K562 (cell line): Measurements from ENCODE around the gene MSH4. TPM values are rescaled to one million over a fixed set of nuclear protein-coding genes. Genes with fewer than 3 reads are reported as not detected.
A peak's percentile ranks its signal among the peaks of the same experiment; 100 is the strongest.

Source experiments
- ESRRB ChIP-seq: fragments of 250-450 bp; sonication (Bioruptor Pico); IDR thresholded peaks from 2 replicates; pipeline ENCODE4 v1.5.0; 2020; ENCODE audit warnings: mild to moderate bottlenecking, moderate library complexity, borderline replicate concordance
- ETV1 ChIP-seq: fragments of 450-650 bp; conservative IDR thresholded peaks from 2 replicates; pipeline ENCODE4 v1.6.1; 2016; ENCODE audit warnings: missing genetic modification characterization, control low read depth, low read depth, missing compliant biosample characterization
- KDM1A ChIP-seq, 2 experiments: fragments of 450-650 bp; IDR thresholded peaks; 2 replicates each; pipeline ENCODE4 v1.6.1; 2016; ENCODE audit warnings: mild to moderate bottlenecking in 2 of 2
- MED1 ChIP-seq: sonication (generic); formaldehyde crosslinking; IDR thresholded peaks from 2 replicates; pipeline ENCODE4 v1.8.1; 2023; ENCODE audit warnings: missing genetic modification reagents, borderline replicate concordance
- MEIS2 ChIP-seq: fragments of 450-650 bp; IDR thresholded peaks from 2 replicates; pipeline ENCODE4 v1.6.1; 2014; ENCODE audit warnings: mild to moderate bottlenecking; ENCODE audit not compliant: partially characterized antibody
- PHB ChIP-seq: fragments of 250-450 bp; sonication (Bioruptor Pico); IDR thresholded peaks from 2 replicates; pipeline ENCODE4 v1.5.0; 2021
- RREB1 ChIP-seq: fragments of 250-450 bp; sonication (Bioruptor Pico); IDR thresholded peaks from 2 replicates; pipeline ENCODE4 v1.4.0; 2020
- SLC30A9 ChIP-seq: fragments of 250-450 bp; sonication (Bioruptor Pico); IDR thresholded peaks from 2 replicates; pipeline ENCODE4 v1.8.0; 2022; ENCODE audit warnings: mild to moderate bottlenecking, moderate library complexity
- SRSF3 ChIP-seq: fragments of 200-400 bp; formaldehyde crosslinking; IDR thresholded peaks from 2 replicates; pipeline ENCODE4 v1.6.1; 2016; ENCODE audit warnings: mild to moderate bottlenecking, low read length, moderate library complexity; ENCODE audit not compliant: insufficient read depth
- THRB ChIP-seq: fragments of 450-650 bp; formaldehyde crosslinking; conservative IDR thresholded peaks from 2 replicates; pipeline ENCODE4 v1.4.0; 2022; ENCODE audit warnings: mild to moderate bottlenecking, missing genetic modification characterization
- ZBTB33 ChIP-seq: sonication (generic); formaldehyde crosslinking; IDR thresholded peaks from 2 replicates; pipeline ENCODE4 v1.8.1; 2023; ENCODE audit warnings: mild to moderate bottlenecking, missing genetic modification reagents
- polyA plus RNA-seq, 8 experiments: library from polyadenylated mRNA; depleted of rRNA in 4 of 8; stranded (reverse) in 5 of 8; unstranded in 3 of 8; fragments of >200 nt; fragmentation: Nextera tagmentation in 2 of 8; fragmentation: Illumina TruSeq in 1 of 8; extraction: Ambion mirVana in 2 of 8; extraction: Trizol in 1 of 8; gene quantifications; 2 replicates each; pipeline versions ENCODE4 v1.2.1 to v1.2.3, GENCODE V29; 2011 to 2014; ENCODE audit warnings: inconsistent platforms in 1 of 8, missing spikeins in 1 of 8
- total RNA-seq, 7 experiments: library from RNA; depleted of rRNA in 6 of 7; stranded (reverse); fragments of >200 nt in 6 of 7; fragmentation: Illumina TruSeq in 2 of 7; extraction: Trizol in 2 of 7; gene quantifications; 2 replicates each; pipeline versions ENCODE4 v1.2.1 to v1.2.3, GENCODE V29; 2011 to 2021; ENCODE audit warnings: low replicate concordance in 1 of 7
- TF ChIP-seq, protein P1 (sequence below), 2 experiments: fragments of 450-650 bp; conservative IDR thresholded peaks; 2 replicates each; pipeline ENCODE4 v1.6.1; 2017; ENCODE audit warnings: mild to moderate bottlenecking in 2 of 2, moderate library complexity in 2 of 2
- TF ChIP-seq, protein P2 (sequence below), 3 experiments: IDR thresholded peaks in 2 of 3; conservative IDR thresholded peaks in 1 of 3; 2 replicates each; pipeline ENCODE4 v1.5.1; 2011 to 2012; ENCODE audit warnings: low read length in 3 of 3, mild to moderate bottlenecking in 3 of 3, control low read depth in 2 of 3, improper control_type of control experiment in 1 of 3, inconsistent platforms in 1 of 3, low read depth in 1 of 3, mixed read lengths in 1 of 3, moderate library complexity in 1 of 3; ENCODE audit not compliant: insufficient read depth in 2 of 3

The MSH4 gene
- total and polyA plus RNA-seq, 9 of the 15 experiments (the other 6 are each of a cell fraction or from before 2014, with no cell fraction given), result 0.04 to 0.18 (median 0.12) TPM; not detected in 4

GRCh38 chr1:75785983-75786853, 10.5 kb upstream of the MSH4 start, which contains the start of gene RABGGTB (continued):
- peak; percentile 83 for TF ChIP-seq THRB (CRISPR knock-in tag)
- no peak; the same call in 1 of the 2 replicates for TF ChIP-seq PHB (CRISPR knock-in tag)
- no peak; a peak in 1 of 4 replicates for TF ChIP-seq KDM1A (IDR thresholded peaks at IDR 0.05)
- TF ChIP-seq, protein P1, sequence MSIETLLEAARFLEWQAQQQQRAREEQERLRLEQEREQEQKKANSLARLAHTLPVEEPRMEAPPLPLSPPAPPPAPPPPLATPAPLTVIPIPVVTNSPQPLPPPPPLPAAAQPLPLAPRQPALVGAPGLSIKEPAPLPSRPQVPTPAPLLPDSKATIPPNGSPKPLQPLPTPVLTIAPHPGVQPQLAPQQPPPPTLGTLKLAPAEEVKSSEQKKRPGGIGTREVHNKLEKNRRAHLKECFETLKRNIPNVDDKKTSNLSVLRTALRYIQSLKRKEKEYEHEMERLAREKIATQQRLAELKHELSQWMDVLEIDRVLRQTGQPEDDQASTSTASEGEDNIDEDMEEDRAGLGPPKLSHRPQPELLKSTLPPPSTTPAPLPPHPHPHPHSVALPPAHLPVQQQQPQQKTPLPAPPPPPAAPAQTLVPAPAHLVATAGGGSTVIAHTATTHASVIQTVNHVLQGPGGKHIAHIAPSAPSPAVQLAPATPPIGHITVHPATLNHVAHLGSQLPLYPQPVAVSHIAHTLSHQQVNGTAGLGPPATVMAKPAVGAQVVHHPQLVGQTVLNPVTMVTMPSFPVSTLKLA (conservative IDR thresholded peaks at IDR 0.05), result peak; percentile 84 to 90
- peak; percentile 78 for TF ChIP-seq MEIS2
- no peak for TF ChIP-seq SRSF3
- TF ChIP-seq ETV1, result peak; percentile 75
- TF ChIP-seq RREB1 (CRISPR knock-in tag), result no peak
- TF ChIP-seq ESRRB, result no peak
- no peak for TF ChIP-seq SLC30A9 (CRISPR knock-in tag)
- no peak for TF ChIP-seq MED1 (CRISPR knock-in tag)
- TF ChIP-seq ZBTB33 (CRISPR knock-in tag), result 0 out of 2 replicates have a peak, but pooled peaks have one; percentile 28
- TF ChIP-seq, protein P2, sequence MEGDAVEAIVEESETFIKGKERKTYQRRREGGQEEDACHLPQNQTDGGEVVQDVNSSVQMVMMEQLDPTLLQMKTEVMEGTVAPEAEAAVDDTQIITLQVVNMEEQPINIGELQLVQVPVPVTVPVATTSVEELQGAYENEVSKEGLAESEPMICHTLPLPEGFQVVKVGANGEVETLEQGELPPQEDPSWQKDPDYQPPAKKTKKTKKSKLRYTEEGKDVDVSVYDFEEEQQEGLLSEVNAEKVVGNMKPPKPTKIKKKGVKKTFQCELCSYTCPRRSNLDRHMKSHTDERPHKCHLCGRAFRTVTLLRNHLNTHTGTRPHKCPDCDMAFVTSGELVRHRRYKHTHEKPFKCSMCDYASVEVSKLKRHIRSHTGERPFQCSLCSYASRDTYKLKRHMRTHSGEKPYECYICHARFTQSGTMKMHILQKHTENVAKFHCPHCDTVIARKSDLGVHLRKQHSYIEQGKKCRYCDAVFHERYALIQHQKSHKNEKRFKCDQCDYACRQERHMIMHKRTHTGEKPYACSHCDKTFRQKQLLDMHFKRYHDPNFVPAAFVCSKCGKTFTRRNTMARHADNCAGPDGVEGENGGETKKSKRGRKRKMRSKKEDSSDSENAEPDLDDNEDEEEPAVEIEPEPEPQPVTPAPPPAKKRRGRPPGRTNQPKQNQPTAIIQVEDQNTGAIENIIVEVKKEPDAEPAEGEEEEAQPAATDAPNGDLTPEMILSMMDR (IDR thresholded peaks at IDR 0.05 in 2 of 3, conservative IDR thresholded peaks at IDR 0.05 in 1 of 3; ENCODE audit: insufficient read depth in 2 of 3, low read depth in 1 of 3, low read length in 3 of 3), result peak in 1 of 3 experiments; percentile 6; a peak in 1 of 6 replicates
